Activated CD4-positive, alpha-beta T cell treated with anti-CD3 and anti-CD28 coated beads, Interleukin-2, amount 50 U/mL, for 16 hours (primary cell): ENCODE data around the gene EXOC3L4.

Experiments used
- DNase-seq: peaks from one replicate; pipeline ENCODE4 v3.0.0-alpha.2; 2020

Gene EXOC3L4

GRCh38 chr14:103123634-103124500 lies 29.3 kb downstream of the EXOC3L4 start:
- DNase-seq, result no peak

GRCh38 chr14:103124501-103125001 lies 30.0 kb downstream of the EXOC3L4 start:
- no peak for DNase-seq

GRCh38 chr14:103125098-103126070 lies 30.9 kb downstream of the EXOC3L4 start:
- DNase-seq, result no peak

- DNase-seq, result no peak
Observed at GRCh38 chr14:103126088-103126872, 31.8 kb downstream of the EXOC3L4 start.

- no peak for DNase-seq
Observed at GRCh38 chr14:103126873-103127304, 32.4 kb downstream of the EXOC3L4 start.

GRCh38 chr14:103127356-103127755 lies 32.8 kb downstream of the EXOC3L4 start:
- DNase-seq, result no peak

GRCh38 chr14:103127861-103128598 lies 33.5 kb downstream of the EXOC3L4 start:
- DNase-seq, result no peak

- no peak for DNase-seq
Observed at GRCh38 chr14:103128631-103129300, 34.2 kb downstream of the EXOC3L4 start.

GRCh38 chr14:103129301-103130016 lies 34.9 kb downstream of the EXOC3L4 start:
- DNase-seq, result no peak

GRCh38 chr14:103130017-103130764 lies 35.7 kb downstream of the EXOC3L4 start:
- no peak for DNase-seq

GRCh38 chr14:103130965-103131364 lies 36.4 kb downstream of the EXOC3L4 start:
- no peak for DNase-seq

- no peak for DNase-seq
Observed at GRCh38 chr14:103131580-103131979, 37.1 kb downstream of the EXOC3L4 start.

GRCh38 chr14:103132381-103133209 lies 38.1 kb downstream of the EXOC3L4 start:
- DNase-seq, result no peak

- no peak for DNase-seq
Observed at GRCh38 chr14:103133210-103134140, 39.0 kb downstream of the EXOC3L4 start.

- DNase-seq, result no peak
Observed at GRCh38 chr14:103134405-103134804, 39.9 kb downstream of the EXOC3L4 start.

- DNase-seq, result no peak
Observed at GRCh38 chr14:103134919-103135318, 40.4 kb downstream of the EXOC3L4 start.
